ENCODE measurements around the gene PRAMEF26. TPM values are rescaled to one million over a fixed set of nuclear protein-coding genes. Genes with fewer than 3 reads are reported as not detected.

Gene PRAMEF26
- total RNA-seq, result not detected in 2 replicates

DNA sequence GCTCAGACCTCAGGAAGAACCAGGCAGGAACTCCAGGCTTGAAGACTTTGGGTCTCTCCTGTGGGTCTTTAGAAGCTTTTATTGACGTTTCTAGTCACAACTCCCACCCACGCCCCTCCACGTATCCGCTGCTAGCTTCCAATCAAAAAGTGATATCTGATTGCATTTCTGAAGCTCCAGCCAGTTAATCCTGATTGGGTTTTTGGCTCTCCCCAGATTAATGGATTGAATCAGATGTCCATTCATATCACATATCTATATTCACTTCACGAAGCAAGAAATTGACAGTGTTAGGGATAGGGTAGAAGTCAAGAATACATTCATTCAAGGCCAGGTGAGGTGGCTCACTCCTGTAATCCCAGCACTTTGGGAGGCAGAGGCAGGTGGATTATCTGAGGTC, at the start of gene PRAMEF26:
Gene PRAMEF26 (minus strand): TSS at position 101 of the 400 bp plus-strand sequence. CDS start 2,914 bp downstream, outside the sequence.

DNA sequence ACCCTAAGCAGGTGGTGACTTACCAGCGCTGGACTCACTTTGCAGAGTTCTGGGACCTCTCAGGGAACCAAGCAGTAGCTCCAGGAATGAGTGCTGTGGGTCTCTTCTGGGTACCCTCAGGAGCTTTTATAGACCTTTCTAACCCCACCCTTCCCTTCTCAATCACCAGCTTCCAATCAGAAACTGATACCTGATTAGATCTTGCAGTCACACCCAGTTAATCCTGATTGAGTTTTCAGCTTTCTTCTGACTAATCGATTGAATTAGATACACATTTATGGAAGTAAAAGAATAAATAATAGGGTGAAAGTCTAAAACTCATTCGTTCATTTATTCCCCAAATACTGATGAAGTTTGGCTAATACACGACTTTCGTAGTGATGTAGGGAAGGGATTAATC, 45.5 kb upstream of the PRAMEF26 start, which contains the start of gene PRAMEF13:
Gene PRAMEF13 (minus strand): TSS at position 101 of the 400 bp plus-strand sequence. CDS start 1,820 bp downstream, outside the sequence.

DNA sequence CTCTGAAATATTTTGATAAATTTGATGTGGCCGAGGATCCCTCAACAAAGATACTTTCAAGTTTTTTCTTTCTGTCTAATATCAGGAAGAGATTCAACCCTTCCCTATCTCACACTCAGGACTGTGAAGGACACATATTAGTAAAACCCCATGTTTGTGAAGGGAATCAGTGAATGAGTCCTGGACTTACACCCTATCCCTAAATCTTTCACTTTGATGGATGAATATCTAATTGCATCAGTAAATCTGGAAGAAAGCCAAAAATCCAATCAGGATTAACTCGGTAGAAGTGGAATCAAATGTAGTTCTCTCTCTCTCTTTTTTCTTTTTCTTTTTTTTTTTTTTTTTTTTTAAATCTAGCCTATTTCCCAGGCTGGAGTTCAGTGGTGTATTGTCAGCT, 15.7 kb upstream of the PRAMEF26 start, which contains the start of gene PRAMEF9:
Gene PRAMEF9 (plus strand): TSS at position 301 of the 400 bp plus-strand sequence. CDS start 3,433 bp downstream, outside the sequence.

DNA sequence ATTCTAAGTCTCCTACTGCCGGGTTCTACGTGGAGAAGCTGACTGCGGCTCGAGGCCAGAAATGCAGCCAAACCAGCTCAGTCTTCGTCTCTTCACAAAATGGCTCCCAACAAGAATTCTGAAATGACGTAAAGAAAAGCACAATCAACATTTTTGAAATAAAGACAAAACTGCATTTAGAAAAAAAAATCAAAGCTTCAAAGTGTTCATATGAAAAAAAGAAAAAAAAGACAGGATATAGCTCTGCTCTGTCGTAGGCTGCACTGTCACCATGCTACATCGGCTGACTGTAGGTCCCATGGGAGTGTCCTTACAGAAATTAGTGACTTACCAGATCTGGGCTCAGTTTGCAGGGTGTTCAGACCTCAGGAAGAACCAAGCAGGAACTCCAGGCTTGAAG, 9.7 kb upstream of the PRAMEF26 start, which contains the start of gene HNRNPCL4:
Gene HNRNPCL4 (minus strand): TSS at position 101 of the 400 bp plus-strand sequence. CDS start 164 bp downstream, outside the sequence.

DNA sequence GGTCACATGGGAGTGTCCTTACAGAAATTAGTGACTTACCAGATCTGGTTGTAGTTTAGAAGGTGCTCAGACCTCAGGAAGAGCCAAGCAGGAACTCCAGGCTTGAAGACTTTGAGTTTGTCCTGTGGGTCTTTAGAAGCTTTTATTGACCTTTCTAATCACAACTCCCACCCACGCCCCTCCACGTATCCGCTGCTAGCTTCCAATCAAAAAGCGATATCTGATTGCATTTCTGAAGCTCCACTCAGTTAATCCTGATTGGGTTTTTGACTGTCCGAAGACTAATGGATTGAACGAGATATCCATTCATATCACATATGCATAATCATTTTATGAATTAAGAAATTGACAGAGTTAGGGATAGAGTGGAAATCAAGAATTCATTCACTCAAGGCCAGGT, 39.1 kb downstream of the PRAMEF26 start, which contains the start of gene HNRNPCL2:
Gene HNRNPCL2 (minus strand): TSS at position 101 of the 400 bp plus-strand sequence. CDS start 454 bp downstream, outside the sequence.

Other genes starting within 250 kb of the PRAMEF26 start
- not detected in 2 replicates for gene PRAMEF7, start 239.4 kb downstream of the PRAMEF26 start, total RNA-seq
- not detected in 2 replicates for gene PRAMEF6, start 208.4 kb downstream of the PRAMEF26 start, total RNA-seq
- gene PRAMEF27, start 99.4 kb downstream of the PRAMEF26 start, total RNA-seq, result not detected in 2 replicates
- not detected in 2 replicates for gene HNRNPCL3, start 95.2 kb downstream of the PRAMEF26 start, total RNA-seq
- not detected in 2 replicates for gene PRAMEF25, start 85.2 kb downstream of the PRAMEF26 start, total RNA-seq
- not detected in 2 replicates for gene HNRNPCL2, start 39.2 kb downstream of the PRAMEF26 start, total RNA-seq
- gene HNRNPCL4, start 9.6 kb upstream of the PRAMEF26 start, total RNA-seq, result not detected in 2 replicates
- gene PRAMEF9, start 15.8 kb upstream of the PRAMEF26 start, total RNA-seq, result not detected in 2 replicates
- not detected in 2 replicates for gene PRAMEF13, start 45.4 kb upstream of the PRAMEF26 start, total RNA-seq
- gene PRAMEF18, start 70.1 kb upstream of the PRAMEF26 start, total RNA-seq, result not detected in 2 replicates
- gene PRAMEF5, start 98.2 kb upstream of the PRAMEF26 start, total RNA-seq, result not detected in 2 replicates
- gene PRAMEF8, start 129.1 kb upstream of the PRAMEF26 start, total RNA-seq, result not detected in 2 replicates
- not detected in 2 replicates for gene PRAMEF33, start 147.5 kb upstream of the PRAMEF26 start, total RNA-seq
- gene PRAMEF15, start 159.6 kb upstream of the PRAMEF26 start, total RNA-seq, result not detected in 2 replicates
- not detected in 2 replicates for gene PRAMEF14, start 191.1 kb upstream of the PRAMEF26 start, total RNA-seq
- not detected in 2 replicates for gene PRAMEF19, start 215.9 kb upstream of the PRAMEF26 start, total RNA-seq
- gene PRAMEF17, start 233.6 kb upstream of the PRAMEF26 start, total RNA-seq, result not detected in 2 replicates